CD14-positive monocyte (primary cell): Measurements from ENCODE around the gene NT5C1B. TPM values are rescaled to one million over a fixed set of nuclear protein-coding genes. Genes with fewer than 3 reads are reported as not detected.

Experiments used
- DNase-seq, 3 donors: peaks; one replicate each; pipeline ENCODE4 v3.0.0-alpha.2; 2011 to 2022
- H2AFZ ChIP-seq: 2 replicates; pipeline ENCODE4 v1.6.0; 2012; ENCODE audit warnings: mild to moderate bottlenecking, low read depth, low read length, inconsistent platforms; ENCODE audit not compliant: insufficient read depth, poor library complexity, severe bottlenecking
- H3K27ac ChIP-seq, 2 donors: 1 replicate in 1 of 2; 2 replicates in 1 of 2; pipeline ENCODE4 v1.5.1; 2012 to 2013; ENCODE audit warnings: low read length in 2 of 2, control low read depth in 1 of 2, inconsistent platforms in 1 of 2, low read depth in 1 of 2, mild to moderate bottlenecking in 1 of 2
- H3K27me3 ChIP-seq, 2 donors: one replicate each; pipeline versions ENCODE4 v1.6.0 to v1.6.1; 2011 to 2013; ENCODE audit warnings: low read length in 2 of 2; ENCODE audit not compliant: control insufficient read depth in 2 of 2, insufficient read depth in 2 of 2
- H3K36me3 ChIP-seq, 2 donors: replicated peaks in 1 of 2; 1 replicate in 1 of 2; 2 replicates in 1 of 2; pipeline versions ENCODE4 v1.5.1 to v1.6.1; 2012 to 2013; ENCODE audit warnings: low read length in 2 of 2, control low read depth in 1 of 2, inconsistent platforms in 1 of 2, mild to moderate bottlenecking in 1 of 2; ENCODE audit not compliant: insufficient read depth in 2 of 2, control insufficient read depth in 1 of 2
- H3K4me1 ChIP-seq, 2 donors: 1 replicate in 1 of 2; 2 replicates in 1 of 2; pipeline versions ENCODE4 v1.5.1 to v1.6.1; 2012 to 2013; ENCODE audit warnings: low read length in 2 of 2, control low read depth in 1 of 2, inconsistent platforms in 1 of 2, mild to moderate bottlenecking in 1 of 2, moderate library complexity in 1 of 2; ENCODE audit not compliant: insufficient read depth in 2 of 2, control insufficient read depth in 1 of 2
- H3K4me2 ChIP-seq: replicated peaks from 2 replicates; pipeline ENCODE3; 2012; ENCODE audit warnings: low read length, moderate library complexity, mild to moderate bottlenecking; ENCODE audit not compliant: poor library complexity, severe bottlenecking; ENCODE audit errors: extremely low read depth
- H3K4me3 ChIP-seq, 3 experiments: fragments of 200-600 bp in 1 of 3; sonication (generic) in 1 of 3; replicated peaks in 1 of 3; 1 replicate in 2 of 3; 2 replicates in 1 of 3; pipeline ENCODE4 v1.5.1; 2011 to 2013; ENCODE audit warnings: low read length in 3 of 3, mild to moderate bottlenecking in 3 of 3, control low read depth in 2 of 3, low read depth in 2 of 3, inconsistent platforms in 1 of 3, moderate library complexity in 1 of 3
- H3K79me2 ChIP-seq: 2 replicates; pipeline ENCODE4 v1.6.0; 2012; ENCODE audit warnings: mild to moderate bottlenecking, control low read depth, inconsistent platforms, low read length, moderate library complexity; ENCODE audit not compliant: insufficient read depth
- H3K9ac ChIP-seq: 2 replicates; pipeline ENCODE4 v1.6.0; 2017; ENCODE audit warnings: low read length, mild to moderate bottlenecking; ENCODE audit not compliant: insufficient read depth, poor library complexity, severe bottlenecking
- H3K9me3 ChIP-seq, 2 donors: replicated peaks in 1 of 2; 1 replicate in 1 of 2; 2 replicates in 1 of 2; pipeline versions ENCODE4 v1.5.1 to v1.6.1; 2012 to 2013; ENCODE audit warnings: low read length in 2 of 2, control low read depth in 1 of 2; ENCODE audit not compliant: control insufficient read depth in 1 of 2, insufficient read depth in 1 of 2
- H4K20me1 ChIP-seq: 2 replicates; pipeline ENCODE4 v1.6.0; 2012; ENCODE audit warnings: mild to moderate bottlenecking, low read length, control low read depth, moderate library complexity; ENCODE audit not compliant: insufficient read depth
- H3K27ac Mint-ChIP-seq, 7 donors: one replicate each; pipeline ENCODE4 v1.8.0; 2020; ENCODE audit warnings: mild to moderate bottlenecking in 7 of 7, mixed read lengths in 7 of 7, moderate library complexity in 6 of 7, inconsistent platforms in 2 of 7
- H3K27me3 Mint-ChIP-seq, 3 donors: one replicate each; pipeline ENCODE4 v1.8.0; 2021 to 2022; ENCODE audit warnings: low read depth in 3 of 3, mild to moderate bottlenecking in 3 of 3, mixed read lengths in 3 of 3, moderate library complexity in 3 of 3, inconsistent platforms in 1 of 3
- H3K36me3 Mint-ChIP-seq, 2 donors: one replicate each; pipeline ENCODE4 v1.8.0; 2020; ENCODE audit warnings: mixed read lengths in 2 of 2, inconsistent platforms in 1 of 2, mild to moderate bottlenecking in 1 of 2
- H3K4me1 Mint-ChIP-seq: one replicate; pipeline ENCODE4 v1.8.0; 2020; ENCODE audit warnings: mild to moderate bottlenecking, mixed read lengths
- H3K4me3 Mint-ChIP-seq, 2 donors: one replicate each; pipeline ENCODE4 v1.8.0; 2020; ENCODE audit warnings: mild to moderate bottlenecking in 2 of 2, mixed read lengths in 2 of 2, moderate library complexity in 1 of 2
- H3K9me3 Mint-ChIP-seq, 7 donors: one replicate each; pipeline ENCODE4 v1.8.0; 2020 to 2022; ENCODE audit warnings: mixed read lengths in 7 of 7, mild to moderate bottlenecking in 6 of 7, moderate library complexity in 6 of 7, inconsistent platforms in 2 of 7
- CTCF ChIP-seq: fragments of 200-600 bp; IDR thresholded peaks from one replicate; pipeline ENCODE4 v1.8.0; 2022; ENCODE audit warnings: antibody characterized with exemption, mild to moderate bottlenecking
- WGBS: methylation state at CpG from one replicate; pipeline ENCODE4 v1.1.5; 2013; ENCODE audit warnings: missing lambda C conversion rate; ENCODE audit not compliant: insufficient coverage; 5-methylcytosine and 5-hydroxymethylcytosine counted together
- intact Hi-C, 2 donors: fragments of 100-400 bp; cut with micrococcal nuclease; formaldehyde crosslinking; loops; one replicate each; pipeline versions ENCODE4 v1.15.0 to v1.15.1; 2023
- polyA plus RNA-seq, 3 donors: library from polyadenylated mRNA; depleted of rRNA in 1 of 3; unstranded in 2 of 3; stranded (reverse) in 1 of 3; fragments of 300-500 nt in 2 of 3; fragments of >200 nt in 1 of 3; fragmentation: Illumina TruSeq in 2 of 3; gene quantifications; 1 replicate in 2 of 3; 2 replicates in 1 of 3; pipeline ENCODE4 v1.2.3, GENCODE V29; 2012 to 2021

The NT5C1B gene
- polyA plus RNA-seq, 3 donors: not detected

- H3K4me1 Mint-ChIP-seq: peaks cover 1% of the 10 kb centered on the region
- no peak overlapping the region for H3K4me3 Mint-ChIP-seq
- no peak overlapping the region for H3K27ac Mint-ChIP-seq
- Histone ChIP-seq H3K27ac (no peak overlapping the region), H3K79me2 (no peaks in the 10 kb centered on the region), H3K9ac (no peak overlapping the region), H3K36me3 (peaks cover 15 to 16% of the 10 kb centered on the region in 2 donors), H3K4me2 (no peak overlapping the region), H4K20me1 (no peaks in the 10 kb centered on the region), H3K27me3 (no peaks in the 10 kb centered on the region), H3K9me3 (no peaks in the 10 kb centered on the region), H3K4me3 (no peak overlapping the region), H2AFZ (no peak overlapping the region), H3K4me1 (no peaks in the 10 kb centered on the region)
- H3K27me3 Mint-ChIP-seq: no peaks in the 10 kb centered on the region
- peaks cover 18 to 22% of the 10 kb centered on the region in 2 donors for H3K36me3 Mint-ChIP-seq
- DNase-seq: no peak
- TF ChIP-seq CTCF: no peak
- H3K9me3 Mint-ChIP-seq: no peaks in the 10 kb centered on the region
- intact Hi-C loops: no loop called here
- no CpG with 5 or more reads among the region's 2 CpGs for WGBS
These were observed 37.7 kb downstream of the NT5C1B start for GRCh38 chr2:18551623-18552022.

GRCh38 chr2:18551169-18551568, 38.2 kb downstream of the NT5C1B start:
- no peak overlapping the region for H3K27ac Mint-ChIP-seq
- H3K27ac ChIP-seq: no peak overlapping the region
- H3K4me1 Mint-ChIP-seq: peaks cover 1% of the 10 kb centered on the region

More at GRCh38 chr2:18551169-18551568, 38.2 kb downstream of the NT5C1B start:
- Mint-ChIP-seq H3K27me3 (no peaks in the 10 kb centered on the region), H3K9me3 (no peaks in the 10 kb centered on the region), H3K36me3 (peaks cover 18 to 22% of the 10 kb centered on the region in 2 donors), H3K4me3 (no peak overlapping the region)
- no peaks in the 10 kb centered on the region for H3K9me3 ChIP-seq
- no peaks in the 10 kb centered on the region for H3K27me3 ChIP-seq
- intact Hi-C loops: no loop called here
- H4K20me1 ChIP-seq: no peaks in the 10 kb centered on the region
- no CpG with 5 or more reads among the region's 1 CpG for WGBS
- H2AFZ ChIP-seq: no peak overlapping the region
- no peak overlapping the region for H3K9ac ChIP-seq
- H3K4me1 ChIP-seq: no peaks in the 10 kb centered on the region
- H3K4me3 ChIP-seq: no peak overlapping the region
- no peak for TF ChIP-seq CTCF
- H3K36me3 ChIP-seq: peaks cover 15 to 16% of the 10 kb centered on the region in 2 donors
- H3K4me2 ChIP-seq: no peak overlapping the region
- no peaks in the 10 kb centered on the region for H3K79me2 ChIP-seq
- DNase-seq: no peak
